HG02571 (cell line): ENCODE results near the gene PI4K2A.
"Not testable (repeated sequence)": the region's sequence is repeated elsewhere in the genome, so short reads cannot be mapped to it uniquely, and the experiment has no call there.

Experiments used
- ATAC-seq: cut with Tn5 transposase; IDR thresholded peaks from one replicate; pipeline ENCODE4 v1.9.1; 2021; ENCODE audit warnings: mild to moderate bottlenecking, moderate library complexity; ENCODE audit not compliant: unreplicated experiment

Gene PI4K2A

GRCh38 chr10:97669571-97669970 lies 29.1 kb downstream of the PI4K2A start:
- no peak for ATAC-seq

GRCh38 chr10:97673736-97674525 lies 33.5 kb downstream of the PI4K2A start:
- no peak for ATAC-seq

- no peak for ATAC-seq
Measured at GRCh38 chr10:97675222-97675621, 34.8 kb downstream of the PI4K2A start.

GRCh38 chr10:97676770-97677581 lies 36.5 kb downstream of the PI4K2A start:
- no peak for ATAC-seq

GRCh38 chr10:97679594-97679993 lies 39.1 kb downstream of the PI4K2A start:
- no peak for ATAC-seq

- ATAC-seq, result no peak
Measured at GRCh38 chr10:97682042-97682441, 41.6 kb downstream of the PI4K2A start.

- no peak for ATAC-seq
Measured at GRCh38 chr10:97683556-97684367, 43.3 kb downstream of the PI4K2A start.

GRCh38 chr10:97684368-97684713 lies 43.9 kb downstream of the PI4K2A start:
- ATAC-seq, result not testable (repeated sequence)

- no peak for ATAC-seq
Measured at GRCh38 chr10:97684866-97685394, 44.5 kb downstream of the PI4K2A start.

GRCh38 chr10:97685395-97685958 lies 45.0 kb downstream of the PI4K2A start:
- no peak for ATAC-seq

- ATAC-seq, result no peak
Measured at GRCh38 chr10:97686301-97686961, 46.0 kb downstream of the PI4K2A start.

GRCh38 chr10:97686962-97687784 lies 46.7 kb downstream of the PI4K2A start, which contains the start of gene AVPI1:
AVPI1 (minus strand) TSS chr10:97687241; CDS start chr10:97679905, 7,336 bp downstream.
- ATAC-seq, result peak; percentile 94

- no peak for ATAC-seq
Measured at GRCh38 chr10:97687785-97688781, 47.6 kb downstream of the PI4K2A start.

- ATAC-seq, result no peak
Measured at GRCh38 chr10:97689559-97690020, 49.1 kb downstream of the PI4K2A start.

- ATAC-seq, result no peak
Measured at GRCh38 chr10:97690133-97690532, 49.7 kb downstream of the PI4K2A start.

GRCh38 chr10:97698072-97698655 lies 57.7 kb downstream of the PI4K2A start:
- ATAC-seq, result not testable (repeated sequence)

GRCh38 chr10:97701438-97702069 lies 61.1 kb downstream of the PI4K2A start:
- ATAC-seq, result peak; percentile 59
